IPS-20b (cell line): ENCODE results near the gene SPATS2L.

ENCODE experiments used
- H3K27ac ChIP-seq: one replicate; pipeline ENCODE4 v1.5.1; 2013; ENCODE audit warnings: low read length
- H3K27me3 ChIP-seq: 2 replicates; pipeline ENCODE4 v1.6.1; 2013; ENCODE audit warnings: mild to moderate bottlenecking, low read length, inconsistent platforms; ENCODE audit not compliant: insufficient read depth
- H3K36me3 ChIP-seq: 2 replicates; pipeline ENCODE4 v1.6.1; 2013; ENCODE audit warnings: low read depth, mild to moderate bottlenecking, inconsistent platforms, low read length, moderate library complexity; ENCODE audit not compliant: insufficient read depth
- H3K4me1 ChIP-seq: 2 replicates; pipeline ENCODE4 v1.6.1; 2013; ENCODE audit warnings: mild to moderate bottlenecking, control low read depth, inconsistent platforms, low read length, moderate library complexity; ENCODE audit not compliant: insufficient read depth
- H3K4me3 ChIP-seq: 2 replicates; pipeline ENCODE4 v1.5.1; 2013; ENCODE audit warnings: mild to moderate bottlenecking, low read length, inconsistent platforms
- H3K9ac ChIP-seq: 2 replicates; pipeline ENCODE4 v1.6.1; 2013; ENCODE audit warnings: low read depth, mild to moderate bottlenecking, inconsistent platforms, low read length, moderate library complexity
- H3K9me3 ChIP-seq: 2 replicates; pipeline ENCODE4 v1.6.1; 2013; ENCODE audit warnings: mild to moderate bottlenecking, low read depth, low read length, inconsistent platforms; ENCODE audit not compliant: insufficient read depth

SPATS2L gene

GRCh38 chr2:200453142-200453852 lies 146.8 kb downstream of the SPATS2L start:
- Histone ChIP-seq H3K27ac (no peak overlapping the region), H3K4me3 (no peak overlapping the region), H3K4me1 (0 out of 2 replicates have a peak, but pooled peaks cover 3% of the 10 kb centered on the region), H3K27me3 (no peaks in the 10 kb centered on the region), H3K9ac (no peak overlapping the region), H3K9me3 (no peaks in the 10 kb centered on the region), H3K36me3 (peaks cover 62% of the 10 kb centered on the region)

- Histone ChIP-seq H3K27me3 (no peaks in the 10 kb centered on the region), H3K9me3 (no peaks in the 10 kb centered on the region), H3K4me1 (0 out of 2 replicates have a peak, but pooled peaks cover 3% of the 10 kb centered on the region), H3K4me3 (no peak overlapping the region), H3K36me3 (peaks cover 55% of the 10 kb centered on the region), H3K9ac (no peak overlapping the region), H3K27ac (no peak overlapping the region)
Observed at GRCh38 chr2:200453853-200454534, 147.5 kb downstream of the SPATS2L start.

GRCh38 chr2:200454927-200455801 lies 148.7 kb downstream of the SPATS2L start:
- H3K4me3 ChIP-seq, result no peak overlapping the region
- H3K27ac ChIP-seq, result no peak overlapping the region
- peaks cover 55% of the 10 kb centered on the region for H3K36me3 ChIP-seq
- H3K27me3 ChIP-seq, result no peaks in the 10 kb centered on the region
- no peak overlapping the region for H3K9ac ChIP-seq
- H3K9me3 ChIP-seq, result no peaks in the 10 kb centered on the region
- 0 out of 2 replicates have a peak, but pooled peaks cover 3% of the 10 kb centered on the region for H3K4me1 ChIP-seq

GRCh38 chr2:200455958-200456421 lies 149.5 kb downstream of the SPATS2L start:
- Histone ChIP-seq H3K27me3 (no peaks in the 10 kb centered on the region), H3K27ac (no peak overlapping the region), H3K4me3 (no peak overlapping the region), H3K4me1 (0 out of 2 replicates have a peak, but pooled peaks cover 3% of the 10 kb centered on the region), H3K9ac (no peak overlapping the region), H3K36me3 (peaks cover 49% of the 10 kb centered on the region), H3K9me3 (no peaks in the 10 kb centered on the region)

- Histone ChIP-seq H3K27ac (no peak overlapping the region), H3K9ac (no peak overlapping the region), H3K4me1 (0 out of 2 replicates have a peak, but pooled peaks cover 3% of the 10 kb centered on the region), H3K36me3 (peaks cover 50% of the 10 kb centered on the region), H3K27me3 (no peaks in the 10 kb centered on the region), H3K4me3 (no peak overlapping the region), H3K9me3 (no peaks in the 10 kb centered on the region)
Observed at GRCh38 chr2:200456567-200456966, 150.1 kb downstream of the SPATS2L start.

- H3K36me3 ChIP-seq, result peaks cover 70% of the 10 kb centered on the region
Observed at GRCh38 chr2:200459101-200459500, 152.6 kb downstream of the SPATS2L start.

GRCh38 chr2:200461846-200462710 lies 155.6 kb downstream of the SPATS2L start:
- no peaks in the 10 kb centered on the region for H3K4me1 ChIP-seq
- H3K27me3 ChIP-seq, result no peaks in the 10 kb centered on the region
- H3K9ac ChIP-seq, result no peak overlapping the region
- no peak overlapping the region for H3K4me3 ChIP-seq
- no peak overlapping the region for H3K27ac ChIP-seq
- peaks cover 72% of the 10 kb centered on the region for H3K36me3 ChIP-seq
- no peaks in the 10 kb centered on the region for H3K9me3 ChIP-seq

More at GRCh38 chr2:200459101-200459500, 152.6 kb downstream of the SPATS2L start:
- H3K4me1 ChIP-seq, result no peaks in the 10 kb centered on the region
- H3K27me3 ChIP-seq, result no peaks in the 10 kb centered on the region
- no peak overlapping the region for H3K9ac ChIP-seq
- no peak overlapping the region for H3K27ac ChIP-seq
- no peaks in the 10 kb centered on the region for H3K9me3 ChIP-seq
- H3K4me3 ChIP-seq, result no peak overlapping the region

GRCh38 chr2:200463452-200463851 lies 157.0 kb downstream of the SPATS2L start:
- Histone ChIP-seq H3K27me3 (no peaks in the 10 kb centered on the region), H3K4me1 (no peaks in the 10 kb centered on the region), H3K4me3 (no peak overlapping the region), H3K36me3 (peaks cover 76% of the 10 kb centered on the region), H3K9ac (no peak overlapping the region), H3K27ac (no peak overlapping the region), H3K9me3 (no peaks in the 10 kb centered on the region)

- Histone ChIP-seq H3K4me3 (no peak overlapping the region), H3K36me3 (peaks cover 91% of the 10 kb centered on the region), H3K9ac (no peak overlapping the region), H3K27ac (no peak overlapping the region), H3K27me3 (no peaks in the 10 kb centered on the region), H3K9me3 (no peaks in the 10 kb centered on the region), H3K4me1 (no peaks in the 10 kb centered on the region; the same call in 1 of the 2 replicates)
Observed at GRCh38 chr2:200466425-200467418, 160.2 kb downstream of the SPATS2L start.
